Psoas muscle (tissue), 8 donors: ENCODE data around the gene UNC45B. TPM values are rescaled to one million over a fixed set of nuclear protein-coding genes. Genes with fewer than 3 reads are reported as not detected.

Source experiments
- ATAC-seq, 4 donors: fragments of 200-7000 bp; cut with Tn5 transposase; one replicate each; pipeline ENCODE4 v1.9.1; 2020; ENCODE audit warnings: moderate library complexity in 3 of 4, mild to moderate bottlenecking in 2 of 4
- DNase-seq, 2 donors: peaks; one replicate each; pipeline ENCODE4 v3.0.0-alpha.2; 2020
- H3K27ac ChIP-seq: fragments of 200-600 bp; one replicate; pipeline ENCODE4 v1.8.0; 2022
- H3K27me3 ChIP-seq, 3 donors: fragments of 200-600 bp in 1 of 3; one replicate each; pipeline versions ENCODE4 v1.6.1 to v1.8.0; 2013 to 2022; ENCODE audit warnings: low read length in 2 of 3, mild to moderate bottlenecking in 2 of 3, moderate library complexity in 1 of 3; ENCODE audit not compliant: insufficient read depth in 3 of 3
- H3K36me3 ChIP-seq, 2 donors: fragments of 200-600 bp in 1 of 2; one replicate each; pipeline versions ENCODE4 v1.6.1 to v1.8.0; 2013 to 2022; ENCODE audit warnings: low read depth in 1 of 2, mild to moderate bottlenecking in 1 of 2, moderate library complexity in 1 of 2; ENCODE audit not compliant: insufficient read depth in 1 of 2
- H3K4me1 ChIP-seq: fragments of 200-600 bp; one replicate; pipeline ENCODE4 v1.8.0; 2022
- H3K4me3 ChIP-seq: fragments of 200-600 bp; one replicate; pipeline ENCODE4 v1.8.0; 2022; ENCODE audit warnings: mild to moderate bottlenecking
- H3K9me3 ChIP-seq: fragments of 200-600 bp; one replicate; pipeline ENCODE4 v1.8.0; 2022
- WGBS, 3 donors: extraction: QIAGEN DNeasy Blood & Tissue Kit; methylation state at CpG; one replicate each; pipeline versions ENCODE4 v1.1.6 to v1.1.7; 2013; 5-methylcytosine and 5-hydroxymethylcytosine counted together
- intact Hi-C, 2 donors: fragments of 100-400 bp; cut with DNase I; formaldehyde crosslinking; loops; one replicate each; pipeline versions ENCODE4 v1.11.0 to v1.14.2; 2022
- polyA plus RNA-seq, 3 donors: library from polyadenylated mRNA; stranded (reverse); fragments of 200-250 nt; gene quantifications; one replicate each; pipeline ENCODE4 v1.2.3, GENCODE V29; 2013
- total RNA-seq, 4 donors: library from RNA; stranded (reverse); fragmentation: NEBNext Ultra II Directional in 2 of 4; extraction: Animal tissue kit (Norgen Biotek cat#: 25700) in 2 of 4; gene quantifications; one replicate each; pipeline versions ENCODE4 v1.2.1 to v1.2.4, GENCODE V29; 2021 to 2023
- TF ChIP-seq, protein P1 (sequence below): fragments of 200-600 bp; IDR thresholded peaks from one replicate; pipeline ENCODE4 v1.8.0; 2022; ENCODE audit warnings: antibody characterized with exemption
- donor health status: healthy with polysubstance abuse.
- donor health status: DM: no; HTN: no; CAD: no; lungs with moderate emphysema.
- donor health status: Bipolar disorder and iron deficiency.
- donor health status: healthy.
- donor health status: DM: yes; HTN: yes; CAD: no.
- donor health status: DM: no; HTN: no; CAD: no.
- donor health status: DM: no; HTN: no; CAD: no.
- donor health status: DM: yes; HTN: yes; CAD: no.

UNC45B gene
- total and polyA plus RNA-seq, 7 donors, result 6.2 to 395 (median 109) TPM

DNA sequence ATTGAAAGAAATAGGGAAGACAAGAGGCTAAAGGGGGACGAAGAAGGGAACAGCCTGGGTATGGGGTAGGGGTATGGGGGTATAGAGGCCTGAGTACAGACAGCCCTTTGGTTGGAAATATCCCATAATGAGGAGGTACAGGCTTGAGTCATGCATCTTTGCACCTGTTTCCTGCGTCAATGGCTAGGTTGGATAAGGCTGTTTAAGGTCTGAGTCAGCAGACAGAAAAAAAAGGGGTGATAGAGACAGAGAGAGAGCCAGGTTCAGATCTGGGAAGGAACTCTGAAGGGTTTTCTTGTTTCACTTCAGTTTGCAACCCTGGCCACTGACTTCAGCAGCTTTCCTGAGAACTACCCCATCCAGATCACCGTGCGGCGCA is 17.7 kb upstream of the UNC45B start:
- H3K4me1 ChIP-seq, result no peaks in the 10 kb centered on the region
- no peak overlapping the region for H3K27ac ChIP-seq
- ATAC-seq (peak in 2 of 4 donors; percentile 32 to 48), DNase-seq (no peak)
- H3K36me3 ChIP-seq, result peaks cover 0 to 43% of the 10 kb centered on the region in 2 donors
- TF ChIP-seq, protein P1, sequence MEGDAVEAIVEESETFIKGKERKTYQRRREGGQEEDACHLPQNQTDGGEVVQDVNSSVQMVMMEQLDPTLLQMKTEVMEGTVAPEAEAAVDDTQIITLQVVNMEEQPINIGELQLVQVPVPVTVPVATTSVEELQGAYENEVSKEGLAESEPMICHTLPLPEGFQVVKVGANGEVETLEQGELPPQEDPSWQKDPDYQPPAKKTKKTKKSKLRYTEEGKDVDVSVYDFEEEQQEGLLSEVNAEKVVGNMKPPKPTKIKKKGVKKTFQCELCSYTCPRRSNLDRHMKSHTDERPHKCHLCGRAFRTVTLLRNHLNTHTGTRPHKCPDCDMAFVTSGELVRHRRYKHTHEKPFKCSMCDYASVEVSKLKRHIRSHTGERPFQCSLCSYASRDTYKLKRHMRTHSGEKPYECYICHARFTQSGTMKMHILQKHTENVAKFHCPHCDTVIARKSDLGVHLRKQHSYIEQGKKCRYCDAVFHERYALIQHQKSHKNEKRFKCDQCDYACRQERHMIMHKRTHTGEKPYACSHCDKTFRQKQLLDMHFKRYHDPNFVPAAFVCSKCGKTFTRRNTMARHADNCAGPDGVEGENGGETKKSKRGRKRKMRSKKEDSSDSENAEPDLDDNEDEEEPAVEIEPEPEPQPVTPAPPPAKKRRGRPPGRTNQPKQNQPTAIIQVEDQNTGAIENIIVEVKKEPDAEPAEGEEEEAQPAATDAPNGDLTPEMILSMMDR, result no peak
- no peaks in the 10 kb centered on the region for H3K9me3 ChIP-seq
- 83 to 95% (median 85%) methylated on average over 5 of the region's 5 CpGs for WGBS, 3 donors
- H3K27me3 ChIP-seq, result no peaks in the 10 kb centered on the region
- intact Hi-C loops, result no loop called here
- no peak overlapping the region for H3K4me3 ChIP-seq

DNA sequence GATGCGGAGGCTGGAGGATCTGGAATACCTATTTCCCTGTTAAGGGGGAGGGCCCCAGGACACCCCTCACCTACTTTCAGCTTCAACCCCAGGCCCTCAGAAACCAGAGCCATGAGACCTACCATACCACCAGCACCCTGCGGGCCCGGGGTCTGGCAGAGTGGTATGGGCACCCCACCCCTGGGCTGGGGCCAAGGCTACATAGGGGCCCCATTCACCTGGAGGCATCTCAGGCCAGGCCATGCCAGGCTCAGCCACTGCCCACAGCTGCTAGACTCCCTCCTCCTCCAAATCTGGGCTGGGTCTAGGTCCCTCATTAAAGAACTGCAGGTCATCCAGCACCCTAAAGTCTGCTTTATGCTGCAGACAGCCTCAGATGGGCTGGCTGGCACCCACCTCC is 17.2 kb upstream of the UNC45B start:
- 89 to 95% (median 95%) methylated on average over 3 of the region's 3 CpGs for WGBS, 3 donors
- Histone ChIP-seq H3K9me3 (no peaks in the 10 kb centered on the region), H3K4me1 (no peaks in the 10 kb centered on the region), H3K27me3 (no peaks in the 10 kb centered on the region), H3K36me3 (peaks cover 0 to 47% of the 10 kb centered on the region in 2 donors), H3K4me3 (no peak overlapping the region), H3K27ac (no peak overlapping the region)
- ATAC-seq (peak in 2 of 4 donors; percentile 6 to 11), DNase-seq (no peak)
- intact Hi-C loops, result no loop called here
- TF ChIP-seq, protein P1, result no peak

DNA sequence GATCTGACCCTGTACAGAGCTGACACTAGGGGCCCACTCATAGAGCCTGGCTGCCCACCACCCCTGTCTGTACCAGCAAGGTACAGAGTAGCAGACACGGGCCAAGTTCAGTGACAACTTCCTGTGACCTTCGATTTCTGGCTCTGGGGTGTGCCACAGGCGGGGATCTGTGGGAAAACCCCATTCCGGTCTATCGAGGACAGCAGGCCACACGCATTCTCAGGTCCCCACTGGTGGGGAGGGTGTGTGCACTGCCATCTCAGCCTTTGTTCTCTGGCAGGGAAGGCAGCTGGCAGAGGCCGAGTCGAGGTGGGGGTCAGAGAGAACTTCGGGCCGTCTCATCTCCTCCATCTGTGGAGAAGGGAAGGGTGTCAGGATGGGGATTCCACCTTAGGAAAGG is 15.5 kb upstream of the UNC45B start:
- no peaks in the 10 kb centered on the region for H3K4me1 ChIP-seq
- no peaks in the 10 kb centered on the region for H3K27me3 ChIP-seq
- H3K36me3 ChIP-seq, result peaks cover 6 to 64% of the 10 kb centered on the region in 2 donors
- H3K27ac ChIP-seq, result no peak overlapping the region
- H3K9me3 ChIP-seq, result no peaks in the 10 kb centered on the region
- no peak overlapping the region for H3K4me3 ChIP-seq
- intact Hi-C loops, result no loop called here
- ATAC-seq, result no peak
- DNase-seq, result no peak
- TF ChIP-seq, protein P1, result no peak
- WGBS, 3 donors, result 73 to 78% (median 76%) methylated on average over 10 of the region's 10 CpGs

DNA sequence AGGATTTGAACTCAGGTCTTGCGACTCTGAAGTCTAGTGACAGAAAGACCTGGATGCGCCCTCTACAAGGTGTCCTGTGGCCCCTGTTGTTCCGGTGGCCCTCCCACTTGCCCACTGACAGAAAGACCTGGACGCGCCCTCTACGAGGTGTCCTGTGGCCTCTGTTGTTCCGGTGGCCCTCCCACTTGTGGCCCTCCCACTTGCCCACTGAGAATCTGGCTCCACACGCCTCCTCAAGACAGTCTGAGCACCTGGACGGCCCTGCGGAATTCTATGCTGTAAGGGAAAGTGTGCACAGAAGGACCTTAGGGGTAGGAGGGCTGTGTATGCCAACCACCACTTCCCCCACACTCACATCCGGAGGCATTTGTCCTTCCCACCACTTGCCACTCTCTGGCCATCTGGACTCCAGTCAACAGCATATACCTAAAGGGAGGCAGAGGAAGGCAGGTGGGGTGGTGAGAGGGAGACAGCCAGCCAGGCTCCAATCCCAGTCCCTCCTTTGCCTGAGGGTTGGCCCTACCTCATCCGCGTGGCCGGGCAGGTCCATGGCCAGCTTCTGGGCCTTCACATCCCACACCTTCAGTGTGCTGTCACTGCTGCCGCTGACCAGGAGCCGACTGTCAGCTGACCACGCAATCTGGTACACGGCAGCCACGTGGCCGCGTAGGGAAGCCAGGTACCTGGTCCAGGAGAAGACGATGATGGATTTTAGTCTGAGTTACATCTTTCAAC is 14.6 kb upstream of the UNC45B start:
- peaks cover 6 to 73% of the 10 kb centered on the region in 2 donors for H3K36me3 ChIP-seq
- no peak for DNase-seq
- no peaks in the 10 kb centered on the region for H3K4me1 ChIP-seq
- no peaks in the 10 kb centered on the region for H3K27me3 ChIP-seq
- no peak overlapping the region for H3K27ac ChIP-seq
- no peak for ATAC-seq
- 92 to 94% (median 93%) methylated on average over 22 of the region's 22 CpGs for WGBS, 3 donors
- H3K9me3 ChIP-seq, result no peaks in the 10 kb centered on the region
- H3K4me3 ChIP-seq, result no peak overlapping the region
- TF ChIP-seq, protein P1, result no peak
- intact Hi-C loops, result no loop called here

DNA sequence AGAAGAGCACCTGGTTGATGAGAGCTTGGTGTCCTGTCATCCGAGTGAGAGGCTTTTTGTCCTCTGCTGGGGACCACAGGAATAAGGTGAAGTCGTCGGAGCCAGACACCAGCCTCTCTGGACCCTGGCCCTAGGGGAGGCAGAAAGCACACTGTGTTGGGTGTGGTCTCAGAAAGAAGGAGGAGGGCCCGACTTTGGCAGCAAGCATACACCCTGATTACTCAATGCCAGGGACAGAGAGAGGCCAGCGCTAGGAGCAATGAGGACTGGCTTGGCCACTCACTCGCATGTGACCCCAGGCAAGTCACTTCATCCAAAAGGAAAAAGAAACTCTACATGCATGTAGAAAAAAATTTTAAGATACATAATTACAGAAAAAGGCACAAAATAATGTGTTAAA is 12.3 kb upstream of the UNC45B start:
- Histone ChIP-seq H3K4me3 (no peak overlapping the region), H3K36me3 (peaks cover 6 to 95% of the 10 kb centered on the region in 2 donors), H3K27me3 (no peaks in the 10 kb centered on the region), H3K27ac (no peak overlapping the region), H3K4me1 (no peaks in the 10 kb centered on the region), H3K9me3 (no peaks in the 10 kb centered on the region)
- ATAC-seq (no peak), DNase-seq (no peak)
- WGBS, 3 donors, result 82 to 90% (median 89%) methylated on average over 6 of the region's 6 CpGs
- TF ChIP-seq, protein P1, result no peak
- intact Hi-C loops, result no loop called here
